NB4 (cell line): ENCODE measurements around the gene HMCN2.

Experiments used
- CTCF ChIP-seq: IDR thresholded peaks from one replicate; pipeline ENCODE4 v1.5.1; 2012; ENCODE audit warnings: low read depth, low read length
- MAX ChIP-seq: IDR thresholded peaks from 2 replicates; pipeline ENCODE4 v1.6.1; 2011; ENCODE audit warnings: low read depth, low read length
- MYC ChIP-seq: IDR thresholded peaks from 2 replicates; pipeline ENCODE4 v1.6.1; 2011; ENCODE audit warnings: low read depth, low read length

GRCh38 chr9:130390390-130390789 is 124.8 kb downstream of the HMCN2 start:
- TF ChIP-seq CTCF: no peak
- no peak for TF ChIP-seq MAX
- TF ChIP-seq MYC: no peak
